T-helper 2 cell treated with Interferon-gamma antibody and Interleukin-4, amounts not matched to agents 5 μg/mL and 100 μg/mL, for 36 hours (primary cell): ENCODE data around the gene CDH13.

Experiments
- DNase-seq: peaks from one replicate; pipeline ENCODE4 v3.0.0; 2021; ENCODE audit warnings: low spot score
- H3K27ac Mint-ChIP-seq: one replicate; pipeline ENCODE4 v1.8.0; 2021; ENCODE audit warnings: mild to moderate bottlenecking, mixed read lengths
- H3K27me3 Mint-ChIP-seq: one replicate; pipeline ENCODE4 v1.8.0; 2021; ENCODE audit warnings: low read depth, mixed read lengths
- H3K36me3 Mint-ChIP-seq: one replicate; pipeline ENCODE4 v1.8.0; 2021; ENCODE audit warnings: low read depth, mixed read lengths
- H3K4me1 Mint-ChIP-seq: one replicate; pipeline ENCODE4 v1.8.0; 2021; ENCODE audit warnings: low read depth, mixed read lengths
- H3K4me3 Mint-ChIP-seq: one replicate; pipeline ENCODE4 v1.8.0; 2022; ENCODE audit warnings: mild to moderate bottlenecking, moderate library complexity, mixed read lengths
- H3K9me3 Mint-ChIP-seq: one replicate; pipeline ENCODE4 v1.8.0; 2021; ENCODE audit warnings: mixed read lengths

The CDH13 gene

GRCh38 chr16:82793528-82794245 is 166.9 kb downstream of the CDH13 start:
- Mint-ChIP-seq H3K4me1 (no peaks in the 10 kb centered on the region), H3K36me3 (no peaks in the 10 kb centered on the region), H3K27me3 (no peaks in the 10 kb centered on the region), H3K9me3 (peaks cover 4% of the 10 kb centered on the region), H3K4me3 (no peak overlapping the region), H3K27ac (no peak overlapping the region)
- no peak for DNase-seq

- peaks cover under 1% of the 10 kb centered on the region for H3K4me1 Mint-ChIP-seq
- H3K36me3 Mint-ChIP-seq: no peaks in the 10 kb centered on the region
- peaks cover 4% of the 10 kb centered on the region for H3K9me3 Mint-ChIP-seq
- H3K27me3 Mint-ChIP-seq: no peaks in the 10 kb centered on the region
- no peak overlapping the region for H3K27ac Mint-ChIP-seq
- H3K4me3 Mint-ChIP-seq: no peak overlapping the region
- no peak for DNase-seq
These were observed 169.3 kb downstream of the CDH13 start for GRCh38 chr16:82796047-82796446.

GRCh38 chr16:82801361-82801760 is 174.6 kb downstream of the CDH13 start:
- Mint-ChIP-seq H3K4me1 (peaks cover 3% of the 10 kb centered on the region), H3K9me3 (peaks cover 9% of the 10 kb centered on the region), H3K4me3 (no peak overlapping the region), H3K36me3 (no peaks in the 10 kb centered on the region), H3K27me3 (no peaks in the 10 kb centered on the region), H3K27ac (no peak overlapping the region)
- peak; percentile 42 for DNase-seq

- DNase-seq: no peak
- H3K9me3 Mint-ChIP-seq: peaks cover 5% of the 10 kb centered on the region
These were observed 179.1 kb downstream of the CDH13 start for GRCh38 chr16:82805866-82806265.

GRCh38 chr16:82807311-82807710 is 180.5 kb downstream of the CDH13 start:
- DNase-seq: no peak
- H3K27ac Mint-ChIP-seq: no peak overlapping the region
- no peaks in the 10 kb centered on the region for H3K4me1 Mint-ChIP-seq
- H3K9me3 Mint-ChIP-seq: no peaks in the 10 kb centered on the region
- H3K36me3 Mint-ChIP-seq: no peaks in the 10 kb centered on the region
- H3K27me3 Mint-ChIP-seq: peaks cover 3% of the 10 kb centered on the region
- H3K4me3 Mint-ChIP-seq: no peak overlapping the region

More at GRCh38 chr16:82805866-82806265, 179.1 kb downstream of the CDH13 start:
- H3K4me3 Mint-ChIP-seq: no peak overlapping the region
- H3K27me3 Mint-ChIP-seq: peaks cover 3% of the 10 kb centered on the region
- H3K4me1 Mint-ChIP-seq: peaks cover 3% of the 10 kb centered on the region
- no peaks in the 10 kb centered on the region for H3K36me3 Mint-ChIP-seq
- H3K27ac Mint-ChIP-seq: no peak overlapping the region

GRCh38 chr16:82808036-82808435 is 181.3 kb downstream of the CDH13 start:
- Mint-ChIP-seq H3K36me3 (no peaks in the 10 kb centered on the region), H3K27me3 (peaks cover 5% of the 10 kb centered on the region), H3K4me1 (no peaks in the 10 kb centered on the region), H3K27ac (no peak overlapping the region), H3K9me3 (no peaks in the 10 kb centered on the region), H3K4me3 (no peak overlapping the region)
- no peak for DNase-seq

GRCh38 chr16:82810077-82810476 is 183.3 kb downstream of the CDH13 start:
- peaks cover 5% of the 10 kb centered on the region for H3K27me3 Mint-ChIP-seq
- H3K36me3 Mint-ChIP-seq: no peaks in the 10 kb centered on the region
- H3K4me1 Mint-ChIP-seq: no peaks in the 10 kb centered on the region
- no peak overlapping the region for H3K27ac Mint-ChIP-seq
- H3K9me3 Mint-ChIP-seq: no peaks in the 10 kb centered on the region
- no peak overlapping the region for H3K4me3 Mint-ChIP-seq
- no peak for DNase-seq

GRCh38 chr16:82814059-82814458 is 187.3 kb downstream of the CDH13 start:
- H3K27ac Mint-ChIP-seq: no peak overlapping the region
- no peaks in the 10 kb centered on the region for H3K4me1 Mint-ChIP-seq
- H3K4me3 Mint-ChIP-seq: no peak overlapping the region
- H3K27me3 Mint-ChIP-seq: peaks cover 7% of the 10 kb centered on the region
- no peak for DNase-seq
- no peaks in the 10 kb centered on the region for H3K36me3 Mint-ChIP-seq
- H3K9me3 Mint-ChIP-seq: no peaks in the 10 kb centered on the region

GRCh38 chr16:82819286-82819685 is 192.5 kb downstream of the CDH13 start:
- Mint-ChIP-seq H3K4me3 (no peak overlapping the region), H3K27ac (no peak overlapping the region), H3K27me3 (peaks cover 4% of the 10 kb centered on the region)

GRCh38 chr16:82820855-82821254 is 194.1 kb downstream of the CDH13 start:
- Mint-ChIP-seq H3K27me3 (peaks cover 4% of the 10 kb centered on the region), H3K4me3 (no peak overlapping the region), H3K27ac (no peak overlapping the region), H3K36me3 (no peaks in the 10 kb centered on the region), H3K9me3 (no peaks in the 10 kb centered on the region), H3K4me1 (no peaks in the 10 kb centered on the region)
- no peak for DNase-seq

More at GRCh38 chr16:82819286-82819685, 192.5 kb downstream of the CDH13 start:
- H3K36me3 Mint-ChIP-seq: no peaks in the 10 kb centered on the region
- H3K9me3 Mint-ChIP-seq: no peaks in the 10 kb centered on the region
- no peak for DNase-seq
- no peaks in the 10 kb centered on the region for H3K4me1 Mint-ChIP-seq

- Mint-ChIP-seq H3K4me1 (no peaks in the 10 kb centered on the region), H3K9me3 (no peaks in the 10 kb centered on the region), H3K27ac (no peak overlapping the region), H3K4me3 (no peak overlapping the region), H3K36me3 (no peaks in the 10 kb centered on the region), H3K27me3 (peaks cover 2% of the 10 kb centered on the region)
- no peak for DNase-seq
These were observed 197.6 kb downstream of the CDH13 start for GRCh38 chr16:82824408-82824807.

GRCh38 chr16:82829301-82829700 is 202.5 kb downstream of the CDH13 start:
- Mint-ChIP-seq H3K36me3 (no peaks in the 10 kb centered on the region), H3K9me3 (no peaks in the 10 kb centered on the region), H3K4me1 (no peaks in the 10 kb centered on the region), H3K27me3 (no peaks in the 10 kb centered on the region), H3K4me3 (no peak overlapping the region), H3K27ac (no peak overlapping the region)
- DNase-seq: no peak

GRCh38 chr16:82830944-82831343 is 204.2 kb downstream of the CDH13 start:
- no peaks in the 10 kb centered on the region for H3K9me3 Mint-ChIP-seq

GRCh38 chr16:82832821-82833220 is 206.1 kb downstream of the CDH13 start:
- no peaks in the 10 kb centered on the region for H3K27me3 Mint-ChIP-seq
- H3K27ac Mint-ChIP-seq: no peak overlapping the region
- no peaks in the 10 kb centered on the region for H3K36me3 Mint-ChIP-seq
- DNase-seq: no peak
- H3K4me3 Mint-ChIP-seq: no peak overlapping the region
- no peaks in the 10 kb centered on the region for H3K9me3 Mint-ChIP-seq
- no peaks in the 10 kb centered on the region for H3K4me1 Mint-ChIP-seq

More at GRCh38 chr16:82830944-82831343, 204.2 kb downstream of the CDH13 start:
- H3K36me3 Mint-ChIP-seq: no peaks in the 10 kb centered on the region
- H3K4me3 Mint-ChIP-seq: no peak overlapping the region
- no peaks in the 10 kb centered on the region for H3K27me3 Mint-ChIP-seq
- H3K27ac Mint-ChIP-seq: no peak overlapping the region
- no peak for DNase-seq
- H3K4me1 Mint-ChIP-seq: no peaks in the 10 kb centered on the region
